LNCaP clone FGC (cell line): ENCODE data around the gene ENPP1.
A peak's percentile ranks its signal among the peaks of the same experiment; 100 is the strongest.
"Not testable (repeated sequence)": the region's sequence is repeated elsewhere in the genome, so short reads cannot be mapped to it uniquely, and the experiment has no call there.

ENCODE experiments used
- DNase-seq: peaks from one replicate; pipeline ENCODE4 v3.0.0-alpha.2; 2011; ENCODE audit warnings: low read depth
- H3K4me3 ChIP-seq: 2 replicates; pipeline ENCODE4 v1.5.1; 2011; ENCODE audit warnings: mild to moderate bottlenecking, low read depth, low read length, control low read depth
- TF ChIP-seq, protein P1 (sequence below): IDR thresholded peaks from 2 replicates; pipeline ENCODE4 v1.5.1; 2012; ENCODE audit warnings: mild to moderate bottlenecking; ENCODE audit not compliant: control insufficient read depth, insufficient read depth; ENCODE audit errors: extremely low read depth

The ENPP1 gene

DNA sequence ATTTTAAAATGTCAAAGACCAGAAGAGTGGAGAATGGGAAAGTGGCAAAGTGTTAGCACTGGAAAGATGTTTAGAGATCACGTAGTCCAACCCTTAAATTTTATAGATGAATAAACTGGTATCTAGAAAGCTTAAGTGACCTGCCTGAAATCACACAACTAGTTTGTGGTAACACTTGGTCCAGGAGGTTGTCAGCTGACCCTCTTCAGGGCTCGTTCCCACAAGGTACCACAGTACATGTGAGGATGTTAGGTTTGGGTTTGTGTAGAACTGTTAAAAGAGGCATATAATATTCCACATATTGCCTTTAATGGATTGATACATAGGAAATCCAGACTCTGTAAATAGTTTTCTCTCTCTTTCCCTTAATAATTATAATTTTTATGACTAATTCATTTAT is 39.1 kb downstream of the ENPP1 start:
- no peak for DNase-seq
- TF ChIP-seq, protein P1, sequence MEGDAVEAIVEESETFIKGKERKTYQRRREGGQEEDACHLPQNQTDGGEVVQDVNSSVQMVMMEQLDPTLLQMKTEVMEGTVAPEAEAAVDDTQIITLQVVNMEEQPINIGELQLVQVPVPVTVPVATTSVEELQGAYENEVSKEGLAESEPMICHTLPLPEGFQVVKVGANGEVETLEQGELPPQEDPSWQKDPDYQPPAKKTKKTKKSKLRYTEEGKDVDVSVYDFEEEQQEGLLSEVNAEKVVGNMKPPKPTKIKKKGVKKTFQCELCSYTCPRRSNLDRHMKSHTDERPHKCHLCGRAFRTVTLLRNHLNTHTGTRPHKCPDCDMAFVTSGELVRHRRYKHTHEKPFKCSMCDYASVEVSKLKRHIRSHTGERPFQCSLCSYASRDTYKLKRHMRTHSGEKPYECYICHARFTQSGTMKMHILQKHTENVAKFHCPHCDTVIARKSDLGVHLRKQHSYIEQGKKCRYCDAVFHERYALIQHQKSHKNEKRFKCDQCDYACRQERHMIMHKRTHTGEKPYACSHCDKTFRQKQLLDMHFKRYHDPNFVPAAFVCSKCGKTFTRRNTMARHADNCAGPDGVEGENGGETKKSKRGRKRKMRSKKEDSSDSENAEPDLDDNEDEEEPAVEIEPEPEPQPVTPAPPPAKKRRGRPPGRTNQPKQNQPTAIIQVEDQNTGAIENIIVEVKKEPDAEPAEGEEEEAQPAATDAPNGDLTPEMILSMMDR, result no peak
- H3K4me3 ChIP-seq, result no peak overlapping the region

DNA sequence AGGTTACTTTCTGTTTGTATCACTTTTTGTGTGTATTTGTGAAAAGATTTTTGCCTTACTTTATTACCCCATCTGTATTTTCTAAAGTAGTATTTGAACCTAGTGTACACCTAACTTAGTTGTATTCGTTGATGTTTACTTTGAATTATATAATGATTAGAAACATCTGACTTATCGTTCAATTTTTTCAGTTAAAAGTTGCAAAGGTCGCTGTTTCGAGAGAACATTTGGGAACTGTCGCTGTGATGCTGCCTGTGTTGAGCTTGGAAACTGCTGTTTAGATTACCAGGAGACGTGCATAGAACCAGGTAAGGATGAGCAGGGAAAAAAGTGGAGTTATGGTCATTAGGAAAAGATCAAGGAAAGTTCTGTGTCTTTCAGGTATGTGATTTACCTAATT is 42.0 kb downstream of the ENPP1 start:
- no peak for DNase-seq
- H3K4me3 ChIP-seq, result no peak overlapping the region
- TF ChIP-seq, protein P1, result no peak

DNA sequence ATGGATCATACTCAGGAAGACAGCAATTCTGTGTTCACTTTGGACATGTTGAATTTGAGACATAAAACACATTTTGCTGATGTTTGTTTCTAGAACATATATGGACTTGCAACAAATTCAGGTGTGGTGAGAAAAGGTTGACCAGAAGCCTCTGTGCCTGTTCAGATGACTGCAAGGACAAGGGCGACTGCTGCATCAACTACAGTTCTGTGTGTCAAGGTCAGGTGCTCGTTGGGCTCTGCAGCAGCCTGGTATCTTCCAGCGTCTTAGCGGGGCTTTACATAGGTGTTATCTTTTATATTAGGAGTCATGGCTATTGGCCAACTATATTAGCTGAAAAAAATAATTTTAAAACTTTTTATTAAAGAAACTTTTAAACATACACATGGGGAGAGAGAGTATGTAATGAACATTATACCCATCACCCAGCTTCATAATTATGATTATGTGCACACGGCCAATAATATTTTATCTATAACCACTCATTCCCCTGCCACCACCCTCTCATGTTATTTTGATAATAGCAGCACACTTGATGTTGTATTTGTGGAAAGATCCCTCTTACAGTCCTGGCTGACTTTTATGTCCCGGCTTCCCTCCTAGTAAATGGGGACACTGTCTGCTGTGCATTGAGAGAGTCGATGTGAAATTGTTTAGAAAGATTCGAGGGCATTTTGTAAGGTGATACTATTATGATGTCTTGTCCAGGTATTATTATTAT is 43.4 kb downstream of the ENPP1 start:
- TF ChIP-seq, protein P1, result no peak
- DNase-seq, result no peak
- H3K4me3 ChIP-seq, result no peak overlapping the region

DNA sequence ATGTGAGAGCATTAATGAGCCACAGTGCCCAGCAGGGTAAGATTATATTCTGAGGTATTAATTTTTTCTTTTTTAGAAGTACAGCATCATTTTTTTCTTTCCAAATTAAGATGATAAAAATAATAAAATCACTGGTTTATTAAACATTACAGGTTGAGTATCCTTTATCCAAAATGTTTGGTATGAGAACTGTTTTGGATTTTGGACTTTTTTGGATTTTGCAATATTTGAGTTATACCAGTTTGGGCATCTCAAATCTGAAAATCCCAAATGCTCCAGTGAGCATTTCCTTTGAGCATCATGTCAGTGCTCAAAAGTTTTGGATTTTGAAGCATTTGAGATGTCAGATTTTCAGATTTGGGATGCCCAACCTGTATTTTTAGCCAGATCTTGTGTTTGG is 44.4 kb downstream of the ENPP1 start:
- no peak overlapping the region for H3K4me3 ChIP-seq
- DNase-seq, result no peak
- TF ChIP-seq, protein P1, result no peak

DNA sequence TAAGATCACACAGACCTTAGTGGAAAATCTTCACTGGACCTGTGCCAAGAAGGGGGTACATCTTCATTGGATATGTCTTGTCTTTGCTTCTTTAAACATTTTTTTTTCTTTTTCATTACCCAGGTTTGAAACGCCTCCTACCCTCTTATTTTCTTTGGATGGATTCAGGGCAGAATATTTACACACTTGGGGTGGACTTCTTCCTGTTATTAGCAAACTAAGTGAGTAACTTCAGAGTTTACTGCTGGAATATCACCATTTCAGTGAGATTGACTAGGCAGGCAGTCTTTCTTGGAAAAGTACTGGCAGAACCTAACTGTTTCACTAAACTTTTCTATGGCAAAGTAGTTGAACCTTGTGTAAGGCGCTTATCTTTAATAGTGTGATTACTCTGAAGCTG is 47.0 kb downstream of the ENPP1 start:
- no peak overlapping the region for H3K4me3 ChIP-seq
- TF ChIP-seq, protein P1, result no peak
- DNase-seq, result peak; percentile 27

DNA sequence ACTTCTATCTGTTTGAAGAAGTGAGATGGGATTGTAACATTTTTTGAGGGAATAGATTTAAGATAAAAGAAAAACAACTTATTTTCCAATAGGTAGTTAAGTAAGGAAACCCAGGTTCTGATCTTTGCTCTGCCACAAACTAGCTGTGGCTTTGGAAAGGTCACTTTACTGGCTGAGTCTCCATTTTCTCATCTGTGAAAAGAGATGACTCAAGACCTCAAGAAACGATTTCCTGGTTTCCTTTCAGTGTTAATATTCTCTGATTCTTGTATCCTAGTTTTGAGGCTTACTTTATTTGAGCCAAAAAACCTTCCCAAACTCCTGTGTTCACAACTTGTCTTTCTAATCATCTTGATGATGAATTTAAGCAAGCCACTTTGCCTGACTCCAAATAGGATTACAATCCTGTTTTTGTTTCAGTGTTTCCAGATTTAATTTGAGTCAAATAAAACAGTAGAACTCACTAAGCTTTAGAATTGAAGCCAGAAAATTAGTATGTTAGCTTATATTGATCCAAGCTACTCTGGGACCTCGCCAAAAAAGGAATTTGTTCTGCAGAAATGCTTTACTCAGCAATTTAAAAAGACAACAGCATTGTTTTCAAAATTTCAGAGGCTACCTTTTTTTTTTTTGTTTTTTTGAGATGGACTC is 51.1 kb downstream of the ENPP1 start:
- TF ChIP-seq, protein P1, result no peak
- no peak overlapping the region for H3K4me3 ChIP-seq
- no peak for DNase-seq

DNA sequence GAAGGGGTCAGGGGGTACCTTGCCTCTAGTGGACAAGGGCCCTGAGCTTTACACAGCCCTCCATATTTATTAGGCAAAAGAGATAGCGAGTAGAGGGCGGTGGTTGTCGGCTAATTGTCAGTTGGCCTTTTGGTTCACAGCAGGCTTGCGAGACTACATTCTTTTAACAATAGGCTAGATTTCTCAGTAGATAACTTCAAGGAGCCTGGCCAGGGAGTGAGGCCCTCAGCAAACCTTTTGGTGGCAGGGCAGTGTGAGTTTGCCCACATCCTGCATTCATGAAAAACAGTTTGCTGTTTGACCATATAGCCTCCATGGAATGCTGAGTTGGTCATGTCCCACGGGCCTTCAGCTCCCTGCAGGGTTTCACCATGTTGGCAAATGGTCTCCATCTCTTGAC is 51.8 kb downstream of the ENPP1 start:
- DNase-seq, H3K4me3 ChIP-seq: not testable (repeated sequence)
